ENCODE results near the gene ANXA1.

ANXA1 gene

GRCh38 chr9:73132034-73132776 is 19.5 kb upstream of the ANXA1 start:
- H3K4me3 Mint-ChIP-seq = peak overlapping the region; percentile 86
- no peaks in the 10 kb centered on the region for H3K9me3 Mint-ChIP-seq
- no peaks in the 10 kb centered on the region for H3K36me3 Mint-ChIP-seq (ENCODE audit: low read depth)
- H3K27me3 Mint-ChIP-seq = no peaks in the 10 kb centered on the region
- peak overlapping the region; percentile 93 for H3K27ac Mint-ChIP-seq
- peaks cover 43% of the 10 kb centered on the region for H3K4me1 Mint-ChIP-seq (ENCODE audit: low read depth)

GRCh38 chr9:73133022-73133651 is 18.5 kb upstream of the ANXA1 start:
- peak overlapping the region; percentile 86 for H3K4me3 Mint-ChIP-seq
- H3K27ac Mint-ChIP-seq = peak overlapping the region; percentile 93
- no peaks in the 10 kb centered on the region for H3K27me3 Mint-ChIP-seq
- H3K9me3 Mint-ChIP-seq = no peaks in the 10 kb centered on the region
- H3K36me3 Mint-ChIP-seq (ENCODE audit: low read depth) = no peaks in the 10 kb centered on the region
- H3K4me1 Mint-ChIP-seq (ENCODE audit: low read depth) = peaks cover 49% of the 10 kb centered on the region

GRCh38 chr9:73133921-73134407 is 17.7 kb upstream of the ANXA1 start:
- H3K4me1 Mint-ChIP-seq (ENCODE audit: low read depth) = peaks cover 54% of the 10 kb centered on the region
- no peaks in the 10 kb centered on the region for H3K36me3 Mint-ChIP-seq (ENCODE audit: low read depth)
- peak overlapping the region; percentile 38 for H3K27ac Mint-ChIP-seq

GRCh38 chr9:73135394-73135793 is 16.3 kb upstream of the ANXA1 start:
- H3K27ac Mint-ChIP-seq = no peak overlapping the region
- H3K9me3 Mint-ChIP-seq = no peaks in the 10 kb centered on the region
- no peaks in the 10 kb centered on the region for H3K36me3 Mint-ChIP-seq (ENCODE audit: low read depth)
- H3K4me1 Mint-ChIP-seq (ENCODE audit: low read depth) = peaks cover 50% of the 10 kb centered on the region
- no peak overlapping the region for H3K4me3 Mint-ChIP-seq
- H3K27me3 Mint-ChIP-seq = no peaks in the 10 kb centered on the region

More at GRCh38 chr9:73133921-73134407, 17.7 kb upstream of the ANXA1 start:
- Mint-ChIP-seq H3K4me3 (peak overlapping the region; percentile 18), H3K27me3 (no peaks in the 10 kb centered on the region), H3K9me3 (no peaks in the 10 kb centered on the region)

- H3K27me3 Mint-ChIP-seq = no peaks in the 10 kb centered on the region
- H3K27ac Mint-ChIP-seq = no peak overlapping the region
- H3K4me1 Mint-ChIP-seq (ENCODE audit: low read depth) = peaks cover 38% of the 10 kb centered on the region
- H3K36me3 Mint-ChIP-seq (ENCODE audit: low read depth) = no peaks in the 10 kb centered on the region
- no peak overlapping the region for H3K4me3 Mint-ChIP-seq
- no peaks in the 10 kb centered on the region for H3K9me3 Mint-ChIP-seq
Observed at GRCh38 chr9:73137286-73137899, 14.3 kb upstream of the ANXA1 start.

GRCh38 chr9:73137914-73138313 is 13.8 kb upstream of the ANXA1 start:
- Mint-ChIP-seq H3K4me1 (ENCODE audit: low read depth) (peaks cover 33% of the 10 kb centered on the region), H3K27me3 (no peaks in the 10 kb centered on the region), H3K27ac (peak overlapping the region; percentile 6), H3K9me3 (peaks cover 2% of the 10 kb centered on the region), H3K36me3 (ENCODE audit: low read depth) (no peaks in the 10 kb centered on the region), H3K4me3 (no peak overlapping the region)

- H3K4me1 Mint-ChIP-seq (ENCODE audit: low read depth) = peaks cover 34% of the 10 kb centered on the region
- H3K27me3 Mint-ChIP-seq = no peaks in the 10 kb centered on the region
- H3K27ac Mint-ChIP-seq = no peak overlapping the region
Observed at GRCh38 chr9:73138516-73138915, 13.1 kb upstream of the ANXA1 start.

GRCh38 chr9:73141282-73141681 is 10.4 kb upstream of the ANXA1 start:
- Mint-ChIP-seq H3K4me1 (ENCODE audit: low read depth) (peaks cover 30% of the 10 kb centered on the region), H3K9me3 (peaks cover 4% of the 10 kb centered on the region), H3K36me3 (ENCODE audit: low read depth) (no peaks in the 10 kb centered on the region), H3K4me3 (no peak overlapping the region), H3K27me3 (no peaks in the 10 kb centered on the region), H3K27ac (no peak overlapping the region)

More at GRCh38 chr9:73138516-73138915, 13.1 kb upstream of the ANXA1 start:
- H3K9me3 Mint-ChIP-seq = peaks cover 4% of the 10 kb centered on the region
- H3K36me3 Mint-ChIP-seq (ENCODE audit: low read depth) = no peaks in the 10 kb centered on the region
- H3K4me3 Mint-ChIP-seq = no peak overlapping the region

GRCh38 chr9:73143711-73144328 is 7.8 kb upstream of the ANXA1 start:
- peaks cover 30% of the 10 kb centered on the region for H3K4me1 Mint-ChIP-seq (ENCODE audit: low read depth)
- no peaks in the 10 kb centered on the region for H3K36me3 Mint-ChIP-seq (ENCODE audit: low read depth)
- H3K27ac Mint-ChIP-seq = peak overlapping the region; percentile 2

GRCh38 chr9:73146111-73146815 is 5.4 kb upstream of the ANXA1 start:
- H3K36me3 Mint-ChIP-seq (ENCODE audit: low read depth) = no peaks in the 10 kb centered on the region
- H3K4me1 Mint-ChIP-seq (ENCODE audit: low read depth) = peaks cover 52% of the 10 kb centered on the region
- H3K9me3 Mint-ChIP-seq = peaks cover 4% of the 10 kb centered on the region
- H3K4me3 Mint-ChIP-seq = no peak overlapping the region
- H3K27ac Mint-ChIP-seq = no peak overlapping the region
- no peaks in the 10 kb centered on the region for H3K27me3 Mint-ChIP-seq

More at GRCh38 chr9:73143711-73144328, 7.8 kb upstream of the ANXA1 start:
- Mint-ChIP-seq H3K27me3 (no peaks in the 10 kb centered on the region), H3K4me3 (no peak overlapping the region), H3K9me3 (peaks cover 4% of the 10 kb centered on the region)

GRCh38 chr9:73148447-73148937 is 3.2 kb upstream of the ANXA1 start:
- H3K27ac Mint-ChIP-seq = peak overlapping the region; percentile 94
- no peaks in the 10 kb centered on the region for H3K9me3 Mint-ChIP-seq
- H3K4me3 Mint-ChIP-seq = peak overlapping the region; percentile 71
- no peaks in the 10 kb centered on the region for H3K36me3 Mint-ChIP-seq (ENCODE audit: low read depth)
- H3K4me1 Mint-ChIP-seq (ENCODE audit: low read depth) = peaks cover 70% of the 10 kb centered on the region
- H3K27me3 Mint-ChIP-seq = no peaks in the 10 kb centered on the region

GRCh38 chr9:73149371-73150067 is 2.1 kb upstream of the ANXA1 start:
- no peaks in the 10 kb centered on the region for H3K9me3 Mint-ChIP-seq
- H3K36me3 Mint-ChIP-seq (ENCODE audit: low read depth) = no peaks in the 10 kb centered on the region
- no peaks in the 10 kb centered on the region for H3K27me3 Mint-ChIP-seq
- H3K4me1 Mint-ChIP-seq (ENCODE audit: low read depth) = peaks cover 70% of the 10 kb centered on the region
- peak overlapping the region; percentile 71 for H3K4me3 Mint-ChIP-seq
- peak overlapping the region; percentile 94 for H3K27ac Mint-ChIP-seq

GRCh38 chr9:73152543-73152844 is 829 bp downstream of the ANXA1 start:
- Mint-ChIP-seq H3K27ac (peak overlapping the region; percentile 77), H3K4me3 (peak overlapping the region; percentile 86), H3K9me3 (no peaks in the 10 kb centered on the region), H3K4me1 (ENCODE audit: low read depth) (peaks cover 96% of the 10 kb centered on the region), H3K36me3 (ENCODE audit: low read depth) (no peaks in the 10 kb centered on the region), H3K27me3 (no peaks in the 10 kb centered on the region)

GRCh38 chr9:73152953-73153352 is 1.3 kb downstream of the ANXA1 start:
- no peaks in the 10 kb centered on the region for H3K27me3 Mint-ChIP-seq
- H3K36me3 Mint-ChIP-seq (ENCODE audit: low read depth) = peaks cover 4% of the 10 kb centered on the region
- H3K4me3 Mint-ChIP-seq = peak overlapping the region; percentile 86
- H3K9me3 Mint-ChIP-seq = no peaks in the 10 kb centered on the region
- H3K4me1 Mint-ChIP-seq (ENCODE audit: low read depth) = peaks cover 99% of the 10 kb centered on the region
- H3K27ac Mint-ChIP-seq = peak overlapping the region; percentile 77
